ENCODE measurements around the gene BTF3.

The BTF3 gene

DNA sequence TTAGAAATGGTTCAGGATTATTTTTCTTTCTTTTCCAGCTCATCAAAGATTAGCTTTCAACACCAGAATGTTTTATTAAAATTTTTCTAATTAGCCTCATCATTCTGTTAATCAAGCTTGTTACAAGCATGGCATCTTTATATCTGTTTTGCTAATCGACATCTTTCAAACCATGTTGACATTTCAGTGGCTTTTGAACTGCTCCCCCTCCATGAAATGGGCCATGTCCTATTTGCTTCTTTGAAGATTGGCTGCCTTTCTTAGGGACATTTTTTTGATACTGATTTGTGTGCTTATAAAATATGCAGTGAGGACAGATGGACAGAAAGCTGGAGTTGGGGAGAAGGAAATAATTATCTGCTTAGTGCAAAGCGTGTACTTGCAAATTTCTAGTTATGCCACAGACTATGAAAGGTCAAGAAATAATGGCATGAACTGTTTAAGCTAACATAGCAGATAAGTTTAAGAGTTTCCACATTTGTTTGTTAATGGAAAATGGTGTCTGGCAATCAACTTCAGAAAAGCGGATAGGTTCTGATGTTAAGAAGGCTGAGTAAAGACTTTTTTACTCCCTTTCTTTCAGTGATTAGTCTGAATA lies 27.5 kb downstream of the BTF3 start:
- no peak for DNase-seq (ENCODE audit: low read depth)

GRCh38 chr5:73528248-73528647 lies 30.0 kb downstream of the BTF3 start:
- no peak for DNase-seq (ENCODE audit: low read depth)

- DNase-seq (ENCODE audit: low read depth) = no peak
These were observed 30.8 kb downstream of the BTF3 start for GRCh38 chr5:73529081-73529480.

GRCh38 chr5:73531356-73531755 lies 33.1 kb downstream of the BTF3 start:
- no peak for DNase-seq (ENCODE audit: low read depth)

GRCh38 chr5:73532195-73532594 lies 34.0 kb downstream of the BTF3 start:
- no peak for DNase-seq (ENCODE audit: low read depth)

GRCh38 chr5:73534011-73534644 lies 35.9 kb downstream of the BTF3 start:
- DNase-seq (ENCODE audit: low read depth) = peak; percentile 17

DNA sequence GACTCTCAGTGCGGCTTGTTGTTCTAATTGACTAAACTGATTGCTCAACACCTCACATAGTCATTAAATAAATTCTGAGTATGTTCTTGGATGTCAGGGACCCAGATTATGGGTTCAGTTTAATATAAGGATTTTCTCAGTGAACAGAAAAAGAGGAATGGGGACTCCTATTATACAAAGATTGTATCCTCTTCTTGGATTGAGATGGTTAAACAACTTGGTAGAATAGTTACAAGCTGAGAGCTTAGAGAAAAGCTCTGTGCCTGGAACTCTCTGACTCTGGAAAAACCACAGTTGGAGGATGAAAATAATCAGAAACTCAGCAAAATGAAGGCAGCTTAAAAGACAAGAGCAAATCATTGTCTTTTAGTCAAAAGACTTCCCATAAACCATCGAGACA lies 36.7 kb downstream of the BTF3 start:
- DNase-seq (ENCODE audit: low read depth) = no peak

- DNase-seq (ENCODE audit: low read depth) = no peak
These were observed 41.5 kb downstream of the BTF3 start for GRCh38 chr5:73539730-73540129.

DNA sequence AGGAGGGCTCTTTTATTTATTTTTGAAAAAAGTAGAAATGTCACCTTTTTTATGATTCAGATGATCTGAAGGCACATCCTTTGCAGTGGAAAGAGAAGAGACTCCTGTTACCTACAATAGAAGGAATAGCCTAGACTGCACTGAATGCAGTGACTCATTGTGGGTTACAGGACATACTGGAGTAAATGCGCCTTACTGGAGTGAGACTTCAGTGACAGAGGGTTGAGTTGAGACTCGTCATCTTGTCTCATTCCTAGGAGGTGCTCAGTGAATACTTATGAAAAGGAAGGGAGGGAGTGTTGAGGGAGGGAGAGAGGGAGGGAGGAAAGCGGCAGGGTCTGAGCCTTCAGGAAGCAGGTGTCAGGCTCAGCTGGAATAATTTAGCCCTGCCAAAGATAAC lies 42.0 kb downstream of the BTF3 start:
- peak; percentile 75 for DNase-seq (ENCODE audit: low read depth)

GRCh38 chr5:73542020-73542419 lies 43.8 kb downstream of the BTF3 start:
- no peak for DNase-seq (ENCODE audit: low read depth)

DNA sequence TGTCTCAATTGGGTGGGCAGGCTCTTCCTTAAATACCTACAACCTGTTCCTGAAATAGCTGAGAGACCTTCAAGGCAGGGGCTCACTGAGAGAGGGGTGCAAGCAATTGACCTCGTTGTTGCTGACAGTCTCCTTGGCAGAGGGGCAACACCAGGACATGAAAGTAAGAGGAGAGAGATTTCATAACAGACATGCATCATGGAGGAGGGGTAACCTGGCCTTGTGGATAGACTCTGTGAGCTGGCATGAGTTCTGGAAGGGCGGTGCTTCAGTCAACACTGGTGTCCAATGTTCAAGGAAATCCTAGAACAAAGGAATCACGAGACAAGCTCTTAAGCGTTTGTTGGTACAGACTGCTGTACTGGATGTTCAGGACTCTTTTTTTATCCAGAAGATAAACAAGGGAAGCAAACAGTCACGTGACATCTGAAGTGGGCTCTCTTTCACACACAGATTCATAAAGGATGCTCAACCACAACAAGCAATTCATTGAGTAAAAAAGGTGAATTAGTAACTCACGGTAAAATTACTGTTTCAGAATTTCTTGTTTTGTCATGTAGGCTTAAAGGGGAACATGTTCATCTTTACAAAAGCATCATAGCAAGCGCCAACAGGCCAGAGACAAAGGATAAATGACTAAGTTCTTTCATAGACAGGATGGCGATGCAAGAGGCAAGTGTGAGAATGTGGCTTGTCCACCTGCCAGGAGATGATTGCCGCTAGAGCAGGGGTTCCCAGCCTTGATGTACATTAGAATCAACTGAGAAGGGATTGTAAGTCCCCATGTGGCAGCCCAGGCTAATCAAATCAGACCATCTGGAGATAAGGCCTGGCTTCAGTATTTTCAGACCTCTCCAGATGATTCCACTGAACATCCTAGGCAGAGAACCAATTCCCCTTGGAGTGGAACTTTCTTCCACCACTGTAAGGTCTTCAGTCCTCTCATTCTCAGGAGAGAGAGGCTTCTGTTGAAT lies 46.5 kb downstream of the BTF3 start:
- no peak for DNase-seq (ENCODE audit: low read depth)

DNA sequence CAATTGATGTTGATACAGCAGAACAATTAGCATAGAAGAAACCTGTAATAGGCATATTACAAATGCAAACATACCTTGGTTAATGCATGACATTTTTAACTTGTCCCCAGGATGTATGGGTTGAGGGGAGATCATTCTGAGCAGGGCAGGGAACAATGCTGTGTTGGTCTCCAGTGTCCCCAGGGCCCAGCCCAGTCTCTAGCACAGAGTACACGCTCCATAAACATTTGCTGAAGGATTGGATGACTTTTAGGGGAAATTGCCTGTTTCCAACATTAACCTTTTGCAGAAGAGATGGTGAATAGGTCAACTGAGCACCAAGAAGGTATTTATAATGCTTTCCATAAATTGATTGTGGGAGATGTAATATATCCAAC lies 47.1 kb downstream of the BTF3 start:
- DNase-seq (ENCODE audit: low read depth) = no peak

GRCh38 chr5:73550016-73550415 lies 51.8 kb downstream of the BTF3 start:
- DNase-seq (ENCODE audit: low read depth) = no peak

DNA sequence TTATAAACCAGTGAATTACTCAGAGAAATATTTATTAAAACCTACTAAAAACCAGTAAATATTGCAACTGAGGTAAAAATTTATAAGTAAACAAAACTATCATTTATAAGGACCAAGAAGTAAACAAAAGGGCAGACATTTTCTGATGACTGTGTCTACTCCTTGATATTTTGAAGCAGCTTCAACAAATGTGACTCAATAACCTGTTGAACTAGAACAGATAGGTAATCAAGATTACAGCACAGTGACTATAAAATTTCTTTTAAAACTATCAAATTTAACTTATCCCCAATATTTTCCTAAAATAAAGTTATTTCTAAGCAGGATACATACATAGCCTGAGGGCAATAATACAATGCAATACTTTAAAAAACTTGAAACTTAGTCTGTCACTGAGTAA lies 54.4 kb downstream of the BTF3 start:
- DNase-seq (ENCODE audit: low read depth) = no peak
